ENCODE results near the gene TMEM247.

- TF ChIP-seq POLR2A (IDR thresholded peaks at IDR 0.05) (no peak), CTCF (IDR thresholded peaks at IDR 0.05) (no peak)
Observed at GRCh38 chr2:46493241-46493970, 14.0 kb downstream of the TMEM247 start.
